Measurements from ENCODE around the gene DOCK7. TPM values are rescaled to one million over a fixed set of nuclear protein-coding genes. Genes with fewer than 3 reads are reported as not detected.

Gene DOCK7
- total RNA-seq, 1 experiment from 2014 or later: 57.2 TPM

DNA sequence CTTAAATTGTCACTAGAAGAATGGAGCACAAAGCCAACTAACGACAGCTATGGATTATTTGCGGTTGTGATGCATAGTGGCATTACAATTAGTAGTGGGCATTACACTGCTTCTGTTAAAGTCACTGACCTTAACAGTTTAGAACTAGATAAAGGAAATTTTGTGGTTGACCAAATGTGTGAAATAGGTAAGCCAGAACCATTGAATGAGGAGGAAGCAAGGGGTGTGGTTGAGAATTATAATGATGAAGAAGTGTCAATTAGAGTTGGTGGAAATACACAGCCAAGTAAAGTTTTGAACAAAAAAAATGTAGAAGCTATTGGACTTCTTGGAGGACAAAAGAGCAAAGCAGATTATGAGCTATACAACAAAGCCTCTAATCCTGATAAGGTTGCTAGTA, 237.9 kb downstream of the DOCK7 start:
- intact Hi-C loops (cut with micrococcal nuclease; ENCODE audit: unreplicated experiment) (no loop called here), in situ Hi-C loops (cut with HindIII; ENCODE audit: low pct_unique_long_range_greater_than_20kb, low sequenced_read_pairs) (no loop called here)
- H3K4me1 ChIP-seq (ENCODE audit: control insufficient read depth, insufficient read depth, low read length): no peaks in the 10 kb centered on the region
- H3K27me3 ChIP-seq (ENCODE audit: control insufficient read depth, insufficient read depth, low read length): no peaks in the 10 kb centered on the region
- H3K4me3 ChIP-seq (ENCODE audit: low read depth in 2 of 2, low read length in 2 of 2): no peak overlapping the region
- H3K36me3 ChIP-seq (ENCODE audit: control insufficient read depth, insufficient read depth, low read length): peaks cover 51% of the 10 kb centered on the region
- BruUV-seq (replicated peaks): no TSS peak
- H3K27ac ChIP-seq (ENCODE audit: low read length): no peak overlapping the region
- TF ChIP-seq TCF7L2 (IDR thresholded peaks at IDR 0.05; ENCODE audit: low read depth, low read length): no peak
- TF ChIP-seq POLR2AphosphoS5 (IDR thresholded peaks at IDR 0.05; ENCODE audit: low read depth, low read length): no peak
- TF ChIP-seq SIN3A (IDR thresholded peaks at IDR 0.05; ENCODE audit: borderline replicate concordance, insufficient read depth, low read depth, low read length): no peak
- TF ChIP-seq, protein P1, sequence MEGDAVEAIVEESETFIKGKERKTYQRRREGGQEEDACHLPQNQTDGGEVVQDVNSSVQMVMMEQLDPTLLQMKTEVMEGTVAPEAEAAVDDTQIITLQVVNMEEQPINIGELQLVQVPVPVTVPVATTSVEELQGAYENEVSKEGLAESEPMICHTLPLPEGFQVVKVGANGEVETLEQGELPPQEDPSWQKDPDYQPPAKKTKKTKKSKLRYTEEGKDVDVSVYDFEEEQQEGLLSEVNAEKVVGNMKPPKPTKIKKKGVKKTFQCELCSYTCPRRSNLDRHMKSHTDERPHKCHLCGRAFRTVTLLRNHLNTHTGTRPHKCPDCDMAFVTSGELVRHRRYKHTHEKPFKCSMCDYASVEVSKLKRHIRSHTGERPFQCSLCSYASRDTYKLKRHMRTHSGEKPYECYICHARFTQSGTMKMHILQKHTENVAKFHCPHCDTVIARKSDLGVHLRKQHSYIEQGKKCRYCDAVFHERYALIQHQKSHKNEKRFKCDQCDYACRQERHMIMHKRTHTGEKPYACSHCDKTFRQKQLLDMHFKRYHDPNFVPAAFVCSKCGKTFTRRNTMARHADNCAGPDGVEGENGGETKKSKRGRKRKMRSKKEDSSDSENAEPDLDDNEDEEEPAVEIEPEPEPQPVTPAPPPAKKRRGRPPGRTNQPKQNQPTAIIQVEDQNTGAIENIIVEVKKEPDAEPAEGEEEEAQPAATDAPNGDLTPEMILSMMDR (IDR thresholded peaks at IDR 0.05): no peak
- TF ChIP-seq, protein P2, sequence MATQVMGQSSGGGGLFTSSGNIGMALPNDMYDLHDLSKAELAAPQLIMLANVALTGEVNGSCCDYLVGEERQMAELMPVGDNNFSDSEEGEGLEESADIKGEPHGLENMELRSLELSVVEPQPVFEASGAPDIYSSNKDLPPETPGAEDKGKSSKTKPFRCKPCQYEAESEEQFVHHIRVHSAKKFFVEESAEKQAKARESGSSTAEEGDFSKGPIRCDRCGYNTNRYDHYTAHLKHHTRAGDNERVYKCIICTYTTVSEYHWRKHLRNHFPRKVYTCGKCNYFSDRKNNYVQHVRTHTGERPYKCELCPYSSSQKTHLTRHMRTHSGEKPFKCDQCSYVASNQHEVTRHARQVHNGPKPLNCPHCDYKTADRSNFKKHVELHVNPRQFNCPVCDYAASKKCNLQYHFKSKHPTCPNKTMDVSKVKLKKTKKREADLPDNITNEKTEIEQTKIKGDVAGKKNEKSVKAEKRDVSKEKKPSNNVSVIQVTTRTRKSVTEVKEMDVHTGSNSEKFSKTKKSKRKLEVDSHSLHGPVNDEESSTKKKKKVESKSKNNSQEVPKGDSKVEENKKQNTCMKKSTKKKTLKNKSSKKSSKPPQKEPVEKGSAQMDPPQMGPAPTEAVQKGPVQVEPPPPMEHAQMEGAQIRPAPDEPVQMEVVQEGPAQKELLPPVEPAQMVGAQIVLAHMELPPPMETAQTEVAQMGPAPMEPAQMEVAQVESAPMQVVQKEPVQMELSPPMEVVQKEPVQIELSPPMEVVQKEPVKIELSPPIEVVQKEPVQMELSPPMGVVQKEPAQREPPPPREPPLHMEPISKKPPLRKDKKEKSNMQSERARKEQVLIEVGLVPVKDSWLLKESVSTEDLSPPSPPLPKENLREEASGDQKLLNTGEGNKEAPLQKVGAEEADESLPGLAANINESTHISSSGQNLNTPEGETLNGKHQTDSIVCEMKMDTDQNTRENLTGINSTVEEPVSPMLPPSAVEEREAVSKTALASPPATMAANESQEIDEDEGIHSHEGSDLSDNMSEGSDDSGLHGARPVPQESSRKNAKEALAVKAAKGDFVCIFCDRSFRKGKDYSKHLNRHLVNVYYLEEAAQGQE (IDR thresholded peaks at IDR 0.05; ENCODE audit: insufficient read depth in 1 of 2, low read depth in 2 of 2, low read length in 1 of 2): no peak
- no peaks in the 10 kb centered on the region for H3K9me3 ChIP-seq (ENCODE audit: control insufficient read depth, insufficient read depth, low read depth, low read length)
- POLR2A ChIA-PET: no interaction called here
- no peak for DNase-seq (ENCODE audit: low read depth, low spot score)
- ATAC-seq: no peak
- CTCF ChIA-PET: no interaction called here

DNA sequence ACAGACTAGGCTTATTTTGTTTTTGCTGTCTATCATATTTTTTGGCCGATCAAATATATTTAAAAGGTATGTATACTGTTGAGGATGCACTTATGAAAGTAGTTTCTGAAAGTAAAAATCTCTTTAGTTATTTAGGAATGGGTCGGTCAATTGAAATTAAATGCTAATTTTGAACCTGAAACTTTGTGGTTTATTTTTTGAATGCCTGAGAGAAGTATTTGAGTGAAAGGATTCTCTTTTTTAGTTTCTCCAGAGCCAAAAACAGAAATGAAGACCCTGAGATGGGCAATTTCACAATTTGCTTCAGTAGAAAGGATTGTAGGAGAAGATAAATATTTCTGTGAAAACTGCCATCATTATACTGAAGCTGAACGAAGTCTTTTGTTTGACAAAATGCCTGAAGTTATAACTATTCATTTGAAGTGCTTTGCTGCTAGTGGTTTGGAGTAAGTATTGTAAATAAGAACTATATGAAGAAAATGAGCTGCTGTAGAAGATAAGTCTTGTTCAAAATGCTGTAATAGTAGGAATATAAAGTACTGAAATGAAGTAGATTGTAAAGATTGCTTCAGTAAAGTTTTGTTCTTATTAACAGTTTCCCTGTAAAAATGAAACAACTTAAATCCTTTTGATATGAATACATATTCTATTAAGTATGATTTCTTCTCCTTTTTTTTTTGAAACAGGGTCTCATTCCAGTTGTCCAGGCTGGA, 239.8 kb downstream of the DOCK7 start:
- H3K4me3 ChIP-seq (ENCODE audit: low read depth in 2 of 2, low read length in 2 of 2): no peak overlapping the region
- H3K27ac ChIP-seq (ENCODE audit: low read length): no peak overlapping the region
- H3K4me1 ChIP-seq (ENCODE audit: control insufficient read depth, insufficient read depth, low read length): no peaks in the 10 kb centered on the region
- ATAC-seq: no peak
- TF ChIP-seq POLR2AphosphoS5 (IDR thresholded peaks at IDR 0.05; ENCODE audit: low read depth, low read length) (no peak), SIN3A (IDR thresholded peaks at IDR 0.05; ENCODE audit: borderline replicate concordance, insufficient read depth, low read depth, low read length) (no peak), TCF7L2 (IDR thresholded peaks at IDR 0.05; ENCODE audit: low read depth, low read length) (no peak)
- TF ChIP-seq, protein P1 (IDR thresholded peaks at IDR 0.05): no peak
- TF ChIP-seq, protein P2 (IDR thresholded peaks at IDR 0.05; ENCODE audit: insufficient read depth in 1 of 2, low read depth in 2 of 2, low read length in 1 of 2): no peak
- BruUV-seq (replicated peaks): no TSS peak
- no peaks in the 10 kb centered on the region for H3K27me3 ChIP-seq (ENCODE audit: control insufficient read depth, insufficient read depth, low read length)
- H3K36me3 ChIP-seq (ENCODE audit: control insufficient read depth, insufficient read depth, low read length): peaks cover 54% of the 10 kb centered on the region
- intact Hi-C loops (cut with micrococcal nuclease; ENCODE audit: unreplicated experiment): no loop called here
- H3K9me3 ChIP-seq (ENCODE audit: control insufficient read depth, insufficient read depth, low read depth, low read length): no peaks in the 10 kb centered on the region
- ChIA-PET CTCF (no interaction called here), POLR2A (no interaction called here)
- no peak for DNase-seq (ENCODE audit: low read depth, low spot score)
- in situ Hi-C loops (cut with HindIII; ENCODE audit: low pct_unique_long_range_greater_than_20kb, low sequenced_read_pairs): no loop called here
